GM12801 (cell line): ENCODE results near the gene GSTP1.

ENCODE experiments used
- CTCF ChIP-seq: IDR thresholded peaks from one replicate; pipeline ENCODE4 v1.5.1; 2011; ENCODE audit warnings: control low read depth; ENCODE audit not compliant: insufficient read length; ENCODE audit errors: extremely low read depth

Gene GSTP1

GRCh38 chr11:67596753-67597300 is 13.2 kb downstream of the GSTP1 start:
- TF ChIP-seq CTCF, result no peak

DNA sequence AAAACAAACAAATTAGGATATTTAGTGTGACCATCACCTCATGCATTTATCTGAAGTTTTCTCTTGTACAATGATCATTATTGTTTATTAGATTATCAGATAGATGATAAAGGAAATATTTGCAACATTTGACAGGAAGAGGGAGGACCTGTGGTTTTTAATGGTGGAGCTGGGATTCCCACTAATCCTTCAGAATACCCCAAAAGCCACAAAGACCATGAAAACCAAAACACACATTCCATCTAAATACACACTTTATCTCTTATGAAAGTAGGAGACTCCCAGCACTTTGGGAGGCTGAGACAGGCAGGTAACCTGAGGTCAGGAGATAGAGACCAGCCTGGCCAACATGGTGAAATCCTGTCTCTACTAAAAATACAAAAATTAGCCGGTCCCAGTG is 15.5 kb downstream of the GSTP1 start:
- no peak for TF ChIP-seq CTCF

GRCh38 chr11:67600324-67601029 is 16.9 kb downstream of the GSTP1 start:
- no peak for TF ChIP-seq CTCF

- TF ChIP-seq CTCF, result no peak
Measured at GRCh38 chr11:67601098-67601497, 17.5 kb downstream of the GSTP1 start.

- no peak for TF ChIP-seq CTCF
Measured at GRCh38 chr11:67604815-67605214, 21.2 kb downstream of the GSTP1 start.

DNA sequence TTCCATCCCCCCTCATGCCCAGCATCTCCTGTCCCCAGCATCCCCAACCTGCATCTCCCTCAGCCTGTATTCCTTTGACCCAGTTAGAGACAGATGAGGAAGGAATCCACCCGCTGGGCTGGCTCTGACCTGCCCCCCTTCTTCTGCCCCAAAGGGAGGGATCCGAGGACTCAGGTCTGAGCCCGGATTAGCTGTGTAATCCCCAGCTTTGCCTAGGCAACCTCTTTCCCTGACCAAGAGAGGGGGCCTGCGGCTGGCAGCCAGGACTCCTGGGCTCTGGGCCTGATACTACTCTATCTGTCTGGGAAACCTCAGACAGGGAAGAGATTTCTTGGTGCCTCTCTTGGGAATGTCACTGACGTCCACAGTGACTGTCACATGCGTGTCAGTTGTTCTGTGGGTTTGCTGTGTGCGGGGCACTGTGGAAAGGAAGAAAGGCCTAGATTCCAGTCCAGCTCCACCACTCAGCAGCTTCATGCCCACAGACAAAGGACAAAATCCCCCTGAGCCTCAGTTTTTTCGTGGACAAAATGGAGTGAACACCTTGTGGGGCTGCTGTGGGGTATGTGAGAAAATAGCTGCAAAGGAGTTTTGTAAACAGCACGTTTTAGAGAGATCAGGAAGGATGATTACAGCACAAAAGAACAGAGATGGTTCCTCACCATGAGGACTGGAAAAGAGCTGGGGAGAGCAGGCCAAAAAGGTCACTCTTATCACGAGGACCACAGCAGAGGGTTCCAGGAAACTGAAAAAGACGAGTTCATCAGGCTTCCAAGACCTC is 21.8 kb downstream of the GSTP1 start:
- TF ChIP-seq CTCF, result no peak

GRCh38 chr11:67606093-67606491 is 22.5 kb downstream of the GSTP1 start:
- no peak for TF ChIP-seq CTCF
